Astrocyte of the cerebellum (primary cell): ENCODE results near the gene CYP4B1.
"Not testable (repeated sequence)": the region's sequence is repeated elsewhere in the genome, so short reads cannot be mapped to it uniquely, and the experiment has no call there.

Experiments used
- DNase-seq: peaks from one replicate; pipeline ENCODE4 v3.0.0-alpha.2; 2011; ENCODE audit warnings: low read depth
- H3K4me3 ChIP-seq: 2 replicates; pipeline ENCODE4 v1.5.1; 2011; ENCODE audit warnings: mild to moderate bottlenecking, low read depth, low read length, moderate library complexity
- CTCF ChIP-seq: IDR thresholded peaks from 2 replicates; pipeline ENCODE4 v1.5.1; 2012; ENCODE audit warnings: low read length, low read depth, moderate library complexity, mild to moderate bottlenecking; ENCODE audit errors: missing control alignments
- in situ Hi-C: cut with HindIII; loops from 2 replicates; pipeline ENCODE4 v1.10.0; 2017; ENCODE audit warnings: low sequenced_read_pairs

CYP4B1 gene

GRCh38 chr1:46798810-46799209 is at the start of gene CYP4B1:
Gene CYP4B1, plus strand, starts transcription at chr1:46799046. Its CDS starts 36 bp downstream, at chr1:46799082.
- no peak for DNase-seq
- TF ChIP-seq CTCF = no peak
- in situ Hi-C loops = no loop called here
- H3K4me3 ChIP-seq = no peak within 1 kb of the TSS

GRCh38 chr1:46749404-46749803 is 49.4 kb upstream of the CYP4B1 start:
- TF ChIP-seq CTCF = no peak
- DNase-seq = no peak
- in situ Hi-C loops = no loop called here
- H3K4me3 ChIP-seq = no peak overlapping the region

GRCh38 chr1:46749921-46750404 is 48.9 kb upstream of the CYP4B1 start:
- in situ Hi-C loops = no loop called here
- H3K4me3 ChIP-seq = no peak overlapping the region
- no peak for DNase-seq
- TF ChIP-seq CTCF = no peak

- DNase-seq = no peak
- H3K4me3 ChIP-seq = no peak overlapping the region
- no peak for TF ChIP-seq CTCF
- in situ Hi-C loops = no loop called here
Measured at GRCh38 chr1:46753985-46754384, 44.9 kb upstream of the CYP4B1 start.

GRCh38 chr1:46754707-46755106 is 44.1 kb upstream of the CYP4B1 start:
- H3K4me3 ChIP-seq, DNase-seq, in situ Hi-C loops: not testable (repeated sequence)

GRCh38 chr1:46755121-46755520 is 43.7 kb upstream of the CYP4B1 start:
- no peak for TF ChIP-seq CTCF
- in situ Hi-C loops = no loop called here
- no peak for DNase-seq
- H3K4me3 ChIP-seq = no peak overlapping the region

- no peak for TF ChIP-seq CTCF
- no peak overlapping the region for H3K4me3 ChIP-seq
- no peak for DNase-seq
- in situ Hi-C loops = no loop called here
Measured at GRCh38 chr1:46757247-46757955, 41.4 kb upstream of the CYP4B1 start.
